Omental fat pad (tissue), 4 donors: ENCODE results near the gene ATG5. TPM values are rescaled to one million over a fixed set of nuclear protein-coding genes. Genes with fewer than 3 reads are reported as not detected.

Experiments
- ATAC-seq: fragments of 150-250 bp; one replicate; pipeline ENCODE4 v1.9.1; 2016; ENCODE audit warnings: mild to moderate bottlenecking, moderate library complexity; ENCODE audit not compliant: low FRiP score
- DNase-seq: peaks from one replicate; pipeline ENCODE4 v3.0.0-alpha.2; 2019; ENCODE audit warnings: low spot score
- total RNA-seq, 4 donors: library from RNA; depleted of rRNA; stranded (reverse); fragments of >200 nt; gene quantifications; one replicate each; pipeline ENCODE4 v1.1.0, GENCODE V29; 2016
- TF ChIP-seq, protein P1 (sequence below), 3 donors: fragments of 450-650 bp; IDR thresholded peaks; one replicate each; pipeline ENCODE4 v1.5.1; 2016 to 2017; ENCODE audit warnings: antibody characterized with exemption in 3 of 3, mild to moderate bottlenecking in 3 of 3, moderate library complexity in 2 of 3

Gene ATG5
- total RNA-seq, 4 donors from 2014 or later = 27.8 to 40.0 (median 31.8) TPM

GRCh38 chr6:106258726-106259125 is 66.8 kb downstream of the ATG5 start:
- TF ChIP-seq, protein P1, sequence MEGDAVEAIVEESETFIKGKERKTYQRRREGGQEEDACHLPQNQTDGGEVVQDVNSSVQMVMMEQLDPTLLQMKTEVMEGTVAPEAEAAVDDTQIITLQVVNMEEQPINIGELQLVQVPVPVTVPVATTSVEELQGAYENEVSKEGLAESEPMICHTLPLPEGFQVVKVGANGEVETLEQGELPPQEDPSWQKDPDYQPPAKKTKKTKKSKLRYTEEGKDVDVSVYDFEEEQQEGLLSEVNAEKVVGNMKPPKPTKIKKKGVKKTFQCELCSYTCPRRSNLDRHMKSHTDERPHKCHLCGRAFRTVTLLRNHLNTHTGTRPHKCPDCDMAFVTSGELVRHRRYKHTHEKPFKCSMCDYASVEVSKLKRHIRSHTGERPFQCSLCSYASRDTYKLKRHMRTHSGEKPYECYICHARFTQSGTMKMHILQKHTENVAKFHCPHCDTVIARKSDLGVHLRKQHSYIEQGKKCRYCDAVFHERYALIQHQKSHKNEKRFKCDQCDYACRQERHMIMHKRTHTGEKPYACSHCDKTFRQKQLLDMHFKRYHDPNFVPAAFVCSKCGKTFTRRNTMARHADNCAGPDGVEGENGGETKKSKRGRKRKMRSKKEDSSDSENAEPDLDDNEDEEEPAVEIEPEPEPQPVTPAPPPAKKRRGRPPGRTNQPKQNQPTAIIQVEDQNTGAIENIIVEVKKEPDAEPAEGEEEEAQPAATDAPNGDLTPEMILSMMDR (IDR thresholded peaks at IDR 0.05) = no peak
- DNase-seq (no peak), ATAC-seq (no peak)

GRCh38 chr6:106257195-106257594 is 68.4 kb downstream of the ATG5 start:
- TF ChIP-seq, protein P1 (IDR thresholded peaks at IDR 0.05) = no peak
- no peak for DNase-seq
- no peak for ATAC-seq

GRCh38 chr6:106256201-106256968 is 69.2 kb downstream of the ATG5 start:
- no peak for DNase-seq
- ATAC-seq = no peak
- TF ChIP-seq, protein P1 (IDR thresholded peaks at IDR 0.05) = no peak

GRCh38 chr6:106255306-106255705 is 70.3 kb downstream of the ATG5 start:
- TF ChIP-seq, protein P1 (IDR thresholded peaks at IDR 0.05) = no peak
- ATAC-seq = no peak
- DNase-seq = no peak

- TF ChIP-seq, protein P1 (IDR thresholded peaks at IDR 0.05) = no peak
- DNase-seq = no peak
- ATAC-seq = no peak
Observed at GRCh38 chr6:106254636-106255035, 70.9 kb downstream of the ATG5 start.

DNA sequence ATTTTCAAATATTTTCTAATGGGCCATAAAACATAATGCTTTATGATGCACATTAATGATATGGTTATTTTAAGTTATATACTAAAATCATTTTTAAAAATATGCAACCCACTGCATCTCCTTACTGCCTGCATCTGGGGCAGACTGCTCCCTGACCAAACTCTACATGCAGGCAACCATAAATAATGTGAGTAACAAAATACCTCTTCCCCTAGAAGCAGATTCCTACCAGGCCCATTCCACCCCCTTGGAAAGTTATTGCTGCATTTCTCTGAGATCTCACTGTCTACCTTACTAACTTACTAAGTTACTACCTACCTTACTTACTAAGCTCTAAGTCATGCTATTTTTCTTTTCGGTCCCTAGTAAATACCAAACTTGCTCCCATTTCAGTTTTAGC is 71.8 kb downstream of the ATG5 start:
- DNase-seq (no peak), ATAC-seq (no peak)
- TF ChIP-seq, protein P1 (IDR thresholded peaks at IDR 0.05) = no peak

- ATAC-seq (no peak), DNase-seq (no peak)
- TF ChIP-seq, protein P1 (IDR thresholded peaks at IDR 0.05) = no peak
Observed at GRCh38 chr6:106253172-106253571, 72.4 kb downstream of the ATG5 start.
